Measurements from ENCODE around the gene PSMB7.
A peak's percentile ranks its signal among the peaks of the same experiment; 100 is the strongest.

The PSMB7 gene

DNA sequence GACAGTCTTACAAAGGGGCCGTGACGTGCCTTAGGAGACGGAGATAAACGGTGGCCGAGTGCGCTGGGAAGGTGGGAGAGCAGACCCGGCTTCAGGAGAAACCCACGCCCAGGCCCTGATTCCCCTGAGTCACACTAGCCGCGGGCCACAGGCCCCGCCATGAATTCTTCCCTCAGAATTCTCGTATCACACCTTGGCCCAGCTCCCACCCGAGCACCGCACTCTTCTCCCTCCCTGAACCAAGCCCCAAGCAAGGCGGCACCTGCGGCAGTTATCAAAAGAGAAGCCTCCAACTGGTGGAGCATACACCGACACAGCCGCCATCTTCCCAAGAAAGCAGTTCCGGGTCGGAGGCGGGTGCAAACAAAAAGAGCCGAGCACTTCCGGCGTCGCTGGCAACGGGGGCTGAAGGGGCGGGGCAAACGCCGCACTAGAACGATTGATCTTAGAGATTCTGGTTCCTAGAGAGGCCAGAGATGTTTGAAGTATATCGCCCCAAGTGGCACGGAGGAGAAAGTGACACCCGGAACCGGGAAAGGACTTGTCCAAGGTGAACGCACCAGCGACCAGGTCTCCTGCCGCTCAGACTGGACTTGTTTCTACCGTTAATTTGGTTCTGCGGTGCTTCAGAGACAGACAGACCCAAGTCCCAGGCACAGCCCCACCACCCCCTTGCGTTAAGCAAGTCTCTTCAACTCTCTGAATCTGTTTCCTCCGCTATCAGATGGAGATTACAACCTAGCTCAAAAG is at the start of gene PSMB7:
Gene PSMB7, minus strand, starts transcription at position 341 of the 750 bp plus-strand sequence. Its CDS starts 17 bp downstream, at position 324.
- ATAC-seq (peak; percentile 94), DNase-seq (peak; percentile 96 to 97)
- peaks cover 35% of the 10 kb centered on the region for H3K4me1 Mint-ChIP-seq
- peaks cover 0 to 3% of the 10 kb centered on the region in 2 donors for H3K9me3 Mint-ChIP-seq
- H3K27me3 Mint-ChIP-seq, result no peaks in the 10 kb centered on the region
- H3K27ac Mint-ChIP-seq, result peak within 1 kb of the TSS; percentile 99 to 100
- peak within 1 kb of the TSS; percentile 96 to 99 for H3K4me3 Mint-ChIP-seq

DNA sequence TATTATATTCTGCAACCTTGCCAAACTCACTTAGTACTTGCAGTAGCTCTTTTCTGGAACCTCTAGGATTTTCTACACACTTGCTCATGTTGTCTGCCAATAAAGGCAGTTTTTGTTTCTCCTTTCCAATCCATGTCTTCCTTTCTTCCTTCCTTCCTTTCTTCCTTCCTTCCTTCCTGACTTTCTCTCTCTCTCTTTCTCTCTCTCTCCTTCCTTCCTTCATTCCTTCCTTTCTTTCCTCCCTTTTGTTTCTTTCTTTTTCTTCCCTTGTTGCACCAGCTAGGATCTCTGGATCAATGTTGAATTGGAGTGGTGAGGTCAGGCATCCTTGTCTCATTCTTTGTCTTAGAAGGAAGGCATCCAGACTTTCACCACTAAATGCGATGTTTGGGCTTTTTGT is 47.5 kb upstream of the PSMB7 start:
- Mint-ChIP-seq H3K27me3 (peaks cover 11% of the 10 kb centered on the region), H3K4me3 (no peak overlapping the region), H3K4me1 (no peaks in the 10 kb centered on the region), H3K9me3 (no peaks in the 10 kb centered on the region), H3K27ac (no peak overlapping the region)
- ATAC-seq (no peak), DNase-seq (no peak)

GRCh38 chr9:124458441-124458840 is 43.2 kb upstream of the PSMB7 start:
- H3K4me3 Mint-ChIP-seq, result no peak overlapping the region
- no peaks in the 10 kb centered on the region for H3K4me1 Mint-ChIP-seq
- H3K27me3 Mint-ChIP-seq, result no peaks in the 10 kb centered on the region
- no peaks in the 10 kb centered on the region for H3K9me3 Mint-ChIP-seq
- ATAC-seq (no peak), DNase-seq (no peak)
- no peak overlapping the region for H3K27ac Mint-ChIP-seq

DNA sequence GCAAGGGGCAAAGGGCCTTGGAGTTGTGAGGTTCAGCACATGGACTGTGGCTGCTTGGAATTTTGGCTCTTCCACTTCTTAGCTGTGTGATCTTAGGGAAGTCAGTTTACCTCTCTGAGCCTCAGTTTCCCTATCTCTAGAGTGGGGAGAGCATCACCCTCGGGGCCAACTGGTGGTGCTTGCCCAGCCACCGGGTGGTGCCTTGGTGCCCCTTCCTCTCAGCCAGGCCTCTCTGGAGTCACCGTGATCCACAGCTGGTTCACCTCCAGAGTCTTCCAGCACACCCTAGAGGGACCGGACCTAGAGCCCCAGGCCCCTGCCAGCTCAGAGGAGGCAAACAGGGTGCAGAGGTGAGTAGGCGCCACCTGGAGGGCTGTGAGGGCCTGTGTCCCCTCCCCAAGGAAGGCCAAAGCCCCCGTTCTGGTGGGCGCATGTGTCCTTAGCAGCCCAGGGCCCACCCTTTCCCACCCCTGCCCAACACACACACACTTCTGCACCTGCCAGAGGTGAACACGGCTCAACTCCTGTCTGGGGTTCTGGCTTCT is 42.7 kb upstream of the PSMB7 start:
- no peaks in the 10 kb centered on the region for H3K4me1 Mint-ChIP-seq
- no peaks in the 10 kb centered on the region for H3K9me3 Mint-ChIP-seq
- no peak overlapping the region for H3K4me3 Mint-ChIP-seq
- H3K27me3 Mint-ChIP-seq, result peaks cover under 1% of the 10 kb centered on the region
- DNase-seq (no peak), ATAC-seq (no peak)
- H3K27ac Mint-ChIP-seq, result no peak overlapping the region

GRCh38 chr9:124457079-124457886 is 42.0 kb upstream of the PSMB7 start:
- Mint-ChIP-seq H3K4me1 (no peaks in the 10 kb centered on the region), H3K27ac (no peak overlapping the region), H3K9me3 (no peaks in the 10 kb centered on the region), H3K27me3 (peaks cover 7% of the 10 kb centered on the region), H3K4me3 (no peak overlapping the region)
- DNase-seq (no peak), ATAC-seq (no peak)

GRCh38 chr9:124456341-124457078 is 41.3 kb upstream of the PSMB7 start:
- no peak for DNase-seq
- no peaks in the 10 kb centered on the region for H3K9me3 Mint-ChIP-seq
- peaks cover 15% of the 10 kb centered on the region for H3K27me3 Mint-ChIP-seq
- peaks cover under 1% of the 10 kb centered on the region for H3K4me1 Mint-ChIP-seq
- H3K27ac Mint-ChIP-seq, result no peak overlapping the region
- no peak overlapping the region for H3K4me3 Mint-ChIP-seq
- ATAC-seq, result no peak

GRCh38 chr9:124455820-124456219 is 40.6 kb upstream of the PSMB7 start:
- DNase-seq (no peak), ATAC-seq (no peak)
- Mint-ChIP-seq H3K27me3 (peaks cover 22% of the 10 kb centered on the region), H3K9me3 (no peaks in the 10 kb centered on the region), H3K27ac (no peak overlapping the region), H3K4me1 (peaks cover 7% of the 10 kb centered on the region), H3K4me3 (no peak overlapping the region)

GRCh38 chr9:124454791-124455443 is 39.7 kb upstream of the PSMB7 start:
- Mint-ChIP-seq H3K9me3 (no peaks in the 10 kb centered on the region), H3K4me1 (peaks cover 14% of the 10 kb centered on the region), H3K27ac (no peak overlapping the region), H3K27me3 (peaks cover 31% of the 10 kb centered on the region), H3K4me3 (no peak overlapping the region)
- DNase-seq (no peak), ATAC-seq (no peak)

DNA sequence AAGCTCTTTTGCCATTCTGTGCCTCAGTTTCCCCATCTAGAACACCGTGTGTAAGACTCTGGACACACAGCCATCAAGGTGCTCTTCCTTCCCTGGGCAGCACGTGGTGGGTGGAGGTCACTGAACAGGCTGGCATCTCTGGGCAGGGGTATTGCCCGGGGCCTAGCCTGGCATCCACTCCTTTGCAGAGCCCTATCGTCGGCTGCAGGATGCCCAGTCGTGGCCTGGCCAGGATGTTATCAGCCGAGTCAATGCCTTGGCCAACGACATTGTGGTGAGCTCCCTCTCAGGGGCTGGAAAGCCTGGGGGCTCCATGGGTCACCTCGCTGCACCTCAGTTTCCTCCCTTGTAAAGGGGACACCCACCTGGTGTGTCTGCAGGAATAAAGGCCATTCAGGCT is 39.1 kb upstream of the PSMB7 start:
- Mint-ChIP-seq H3K4me1 (peaks cover 14% of the 10 kb centered on the region), H3K9me3 (no peaks in the 10 kb centered on the region), H3K27me3 (peaks cover 37% of the 10 kb centered on the region), H3K27ac (no peak overlapping the region), H3K4me3 (no peak overlapping the region)
- ATAC-seq, result no peak
- DNase-seq, result no peak

DNA sequence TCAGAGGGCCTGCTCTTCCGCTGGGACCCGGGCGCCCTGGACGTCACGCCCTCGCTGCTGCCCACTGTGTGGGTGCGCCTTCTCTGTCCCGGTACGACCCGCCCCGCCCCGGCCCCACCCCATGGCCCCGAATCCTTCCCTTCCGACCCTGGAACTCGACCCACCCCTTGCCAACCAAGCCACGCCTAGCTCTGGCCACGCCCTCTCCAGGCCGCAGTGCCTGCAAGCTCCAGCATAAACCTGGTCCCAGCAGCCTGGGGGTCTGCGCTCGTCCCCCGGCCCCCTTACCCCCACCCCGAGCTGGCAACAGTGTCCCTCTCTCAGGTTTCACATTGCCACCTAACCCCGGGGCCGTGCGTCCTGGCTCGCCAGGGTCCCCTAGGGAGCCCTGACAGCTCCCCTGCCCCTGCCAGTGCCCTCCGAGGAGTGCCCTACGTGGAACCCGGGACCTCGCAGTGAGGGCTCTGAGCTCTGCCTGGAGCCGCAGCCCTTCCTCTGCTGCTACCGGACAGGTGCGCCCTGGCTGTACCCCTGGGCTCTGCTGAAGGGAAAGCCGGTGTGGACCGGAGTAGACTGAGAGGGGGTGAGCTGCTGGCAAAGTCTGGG is 38.4 kb upstream of the PSMB7 start:
- no peak overlapping the region for H3K4me3 Mint-ChIP-seq
- H3K4me1 Mint-ChIP-seq, result peaks cover 14% of the 10 kb centered on the region
- ATAC-seq (no peak), DNase-seq (no peak)
- H3K27ac Mint-ChIP-seq, result no peak overlapping the region
- no peaks in the 10 kb centered on the region for H3K9me3 Mint-ChIP-seq
- H3K27me3 Mint-ChIP-seq, result peaks cover 43% of the 10 kb centered on the region

DNA sequence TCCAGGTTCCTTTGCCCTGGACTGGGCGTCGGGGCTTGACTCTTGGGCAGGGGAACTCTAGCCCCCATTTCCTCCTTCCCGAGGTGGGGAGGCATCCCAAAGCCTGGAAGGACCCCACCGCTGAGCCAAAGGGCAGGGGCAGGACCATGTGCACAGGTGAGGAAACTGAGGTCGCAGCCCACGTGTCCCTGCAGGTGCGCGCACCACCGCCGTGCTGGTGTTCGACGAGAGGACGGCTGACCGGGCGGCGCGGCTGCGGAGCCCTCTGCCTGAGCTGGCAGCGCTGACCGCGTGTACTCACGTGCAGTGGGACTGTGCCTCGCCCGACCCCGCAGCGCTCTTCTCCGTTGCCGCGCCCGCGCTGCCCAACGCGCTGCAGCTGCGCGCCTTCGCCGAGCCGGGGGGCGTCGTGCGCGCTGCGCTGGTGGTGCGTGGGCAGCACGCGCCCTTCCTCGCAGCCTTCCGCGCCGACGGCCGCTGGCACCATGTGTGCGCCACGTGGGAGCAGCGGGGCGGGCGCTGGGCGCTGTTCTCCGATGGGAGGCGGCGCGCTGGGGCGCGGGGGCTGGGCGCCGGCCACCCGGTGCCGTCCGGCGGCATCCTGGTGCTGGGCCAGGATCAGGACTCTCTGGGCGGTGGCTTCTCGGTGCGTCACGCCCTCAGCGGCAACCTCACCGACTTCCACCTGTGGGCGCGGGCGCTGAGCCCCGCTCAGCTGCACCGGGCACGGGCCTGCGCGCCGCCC is 37.8 kb upstream of the PSMB7 start:
- ATAC-seq, result no peak
- Mint-ChIP-seq H3K4me1 (peaks cover 14% of the 10 kb centered on the region), H3K27me3 (peaks cover 50% of the 10 kb centered on the region), H3K9me3 (no peaks in the 10 kb centered on the region), H3K4me3 (no peak overlapping the region), H3K27ac (no peak overlapping the region)
- no peak for DNase-seq

- peaks cover 51% of the 10 kb centered on the region for H3K27me3 Mint-ChIP-seq
- H3K4me3 Mint-ChIP-seq, result no peak overlapping the region
- DNase-seq, result no peak
- H3K9me3 Mint-ChIP-seq, result no peaks in the 10 kb centered on the region
- no peak for ATAC-seq
- H3K27ac Mint-ChIP-seq, result no peak overlapping the region
- peaks cover 14% of the 10 kb centered on the region for H3K4me1 Mint-ChIP-seq
Measured at GRCh38 chr9:124452326-124452725, 37.1 kb upstream of the PSMB7 start.

- Mint-ChIP-seq H3K4me3 (peak overlapping the region in 1 of 2 donors; percentile 72), H3K4me1 (peaks cover 14% of the 10 kb centered on the region), H3K27ac (no peak overlapping the region), H3K9me3 (no peaks in the 10 kb centered on the region), H3K27me3 (peaks cover 51% of the 10 kb centered on the region)
- DNase-seq, result no peak
- ATAC-seq, result no peak
Measured at GRCh38 chr9:124450931-124451661, 35.9 kb upstream of the PSMB7 start.
